ENCODE measurements around the gene PDE9A. TPM values are rescaled to one million over a fixed set of nuclear protein-coding genes. Genes with fewer than 3 reads are reported as not detected.

PDE9A gene
- total and polyA plus RNA-seq, 2 donors (not counting 3 experiments of a cell fraction or from before 2014, with no cell fraction given) = 0.28 to 2.2 TPM

DNA sequence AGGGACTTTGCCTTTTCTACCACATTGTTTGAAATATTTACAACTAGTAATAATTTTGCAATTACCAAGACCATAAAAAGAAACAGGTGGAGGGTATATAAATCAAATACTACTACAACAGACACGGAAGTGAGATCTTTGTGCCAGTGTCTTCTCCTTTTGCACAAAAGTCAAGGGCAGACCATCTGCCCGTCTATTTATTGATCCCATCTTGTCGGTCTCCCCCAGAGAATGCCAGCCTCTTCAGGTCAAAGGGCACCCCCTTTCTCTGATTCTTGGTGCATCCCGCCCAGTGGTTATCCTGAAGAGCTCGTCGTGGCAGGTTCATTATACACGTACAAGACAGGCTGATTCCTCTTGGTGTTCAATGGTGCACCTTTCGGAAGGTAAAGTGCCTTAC, 4.8 kb upstream of the PDE9A start:
- no peak for FAIRE-seq
- dilution Hi-C loops (cut with MboI; ENCODE audit: extremely low pct_ligation_motif_present, low sequenced_read_pairs) = no loop called here
- Histone ChIP-seq H3K4me1 (ENCODE audit: control insufficient read depth, extremely low read depth, insufficient read depth, low read length) (no peaks in the 10 kb centered on the region), H2AFZ (ENCODE audit: low read depth, low read length) (no peak overlapping the region), H3K9ac (replicated peaks; ENCODE audit: extremely low read depth, insufficient read depth, low read length) (no peak overlapping the region), H3K9me1 (replicated peaks; ENCODE audit: control insufficient read depth, extremely low read depth, insufficient read depth, low read length) (no peaks in the 10 kb centered on the region), H3K27me3 (ENCODE audit: control insufficient read depth in 2 of 2, insufficient read depth in 2 of 2, low read length in 2 of 2) (peaks cover 6 to 8% of the 10 kb centered on the region in 2 experiments), H3K4me2 (ENCODE audit: insufficient read depth, low read length) (no peak overlapping the region), H3K4me3 (replicated peaks in 1 of 3; ENCODE audit: insufficient read depth in 1 of 3, low read depth in 1 of 3, low read length in 3 of 3) (no peak overlapping the region), H3K27ac (ENCODE audit: insufficient read depth, low read depth, low read length) (no peak overlapping the region), H4K20me1 (replicated peaks; ENCODE audit: control insufficient read depth, extremely low read depth, insufficient read depth, low read length) (no peaks in the 10 kb centered on the region), H3K9me3 (replicated peaks; ENCODE audit: control insufficient read depth, insufficient read depth, low read length) (no peaks in the 10 kb centered on the region), H3K36me3 (ENCODE audit: control insufficient read depth in 2 of 2, extremely low read depth in 1 of 2, insufficient read depth in 2 of 2, low read length in 2 of 2) (no peaks in the 10 kb centered on the region), H3K79me2 (ENCODE audit: control insufficient read depth, insufficient read depth, low read length) (no peaks in the 10 kb centered on the region)
- TF ChIP-seq POLR2AphosphoS5 (IDR thresholded peaks at IDR 0.05; ENCODE audit: insufficient read depth, low read depth, low read length) = no peak
- no peak for TF ChIP-seq JUN (IDR thresholded peaks at IDR 0.05; ENCODE audit: borderline replicate concordance, insufficient read depth, insufficient read length, low read depth)
- no peak for TF ChIP-seq EZH2 (IDR thresholded peaks at IDR 0.05; ENCODE audit: borderline replicate concordance, low read depth, low read length, severe bottlenecking)
- TF ChIP-seq CTCF (IDR thresholded peaks at IDR 0.05; ENCODE audit: extremely low read depth in 1 of 2, insufficient read depth in 1 of 2, low read depth in 1 of 2, low read length in 2 of 2) = no peak
- TF ChIP-seq GATA2 (IDR thresholded peaks at IDR 0.05; ENCODE audit: insufficient read depth, insufficient read length, low read depth, low read length) = no peak
- no peak for TF ChIP-seq POLR2A (IDR thresholded peaks at IDR 0.05; ENCODE audit: low read depth, low read length)
- TF ChIP-seq, protein P1, sequence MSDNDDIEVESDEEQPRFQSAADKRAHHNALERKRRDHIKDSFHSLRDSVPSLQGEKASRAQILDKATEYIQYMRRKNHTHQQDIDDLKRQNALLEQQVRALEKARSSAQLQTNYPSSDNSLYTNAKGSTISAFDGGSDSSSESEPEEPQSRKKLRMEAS (IDR thresholded peaks at IDR 0.05; ENCODE audit: insufficient read depth, insufficient read length) = no peak
- intact Hi-C loops (cut with micrococcal nuclease) = no loop called here
- BruUV-seq (replicated peaks) = no TSS peak
- ChIA-PET CTCF (no interaction called here), POLR2A (no interaction called here)
- DNase-seq (ENCODE audit: low read depth, low spot score) = no peak
